ENCODE measurements around the gene ST7L. TPM values are rescaled to one million over a fixed set of nuclear protein-coding genes. Genes with fewer than 3 reads are reported as not detected.

The ST7L gene
- total RNA-seq, 4 donors from 2014 or later, result 13.8 to 25.2 (median 24.4) TPM

DNA sequence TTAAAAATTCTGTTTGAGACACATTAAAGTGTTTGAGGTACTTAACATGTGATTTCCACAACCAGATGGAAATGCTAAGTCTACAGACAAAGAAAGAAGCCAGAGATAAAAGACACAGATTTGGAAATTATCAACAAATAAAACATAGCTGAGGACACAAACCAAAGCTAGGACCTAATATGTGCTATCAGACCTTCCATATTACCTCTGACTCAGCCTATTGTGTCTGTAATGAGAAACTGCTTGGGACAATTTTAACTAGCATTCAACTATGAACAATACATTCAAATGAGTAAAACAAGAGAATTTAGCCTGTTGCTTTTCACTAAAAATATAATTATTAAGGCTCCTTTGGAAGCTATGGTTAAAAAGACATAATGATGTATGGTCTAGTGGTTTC lies 55.6 kb downstream of the ST7L start:
- TF ChIP-seq, protein P1, sequence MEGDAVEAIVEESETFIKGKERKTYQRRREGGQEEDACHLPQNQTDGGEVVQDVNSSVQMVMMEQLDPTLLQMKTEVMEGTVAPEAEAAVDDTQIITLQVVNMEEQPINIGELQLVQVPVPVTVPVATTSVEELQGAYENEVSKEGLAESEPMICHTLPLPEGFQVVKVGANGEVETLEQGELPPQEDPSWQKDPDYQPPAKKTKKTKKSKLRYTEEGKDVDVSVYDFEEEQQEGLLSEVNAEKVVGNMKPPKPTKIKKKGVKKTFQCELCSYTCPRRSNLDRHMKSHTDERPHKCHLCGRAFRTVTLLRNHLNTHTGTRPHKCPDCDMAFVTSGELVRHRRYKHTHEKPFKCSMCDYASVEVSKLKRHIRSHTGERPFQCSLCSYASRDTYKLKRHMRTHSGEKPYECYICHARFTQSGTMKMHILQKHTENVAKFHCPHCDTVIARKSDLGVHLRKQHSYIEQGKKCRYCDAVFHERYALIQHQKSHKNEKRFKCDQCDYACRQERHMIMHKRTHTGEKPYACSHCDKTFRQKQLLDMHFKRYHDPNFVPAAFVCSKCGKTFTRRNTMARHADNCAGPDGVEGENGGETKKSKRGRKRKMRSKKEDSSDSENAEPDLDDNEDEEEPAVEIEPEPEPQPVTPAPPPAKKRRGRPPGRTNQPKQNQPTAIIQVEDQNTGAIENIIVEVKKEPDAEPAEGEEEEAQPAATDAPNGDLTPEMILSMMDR (IDR thresholded peaks at IDR 0.05), result no peak
- intact Hi-C loops (cut with DNase I; ENCODE audit: low total_unique reads), result no loop called here
- no peak overlapping the region for H3K4me3 ChIP-seq (ENCODE audit: low read depth, poor library complexity, severe bottlenecking)
- no peak for DNase-seq (ENCODE audit: low spot score in 2 of 2)

DNA sequence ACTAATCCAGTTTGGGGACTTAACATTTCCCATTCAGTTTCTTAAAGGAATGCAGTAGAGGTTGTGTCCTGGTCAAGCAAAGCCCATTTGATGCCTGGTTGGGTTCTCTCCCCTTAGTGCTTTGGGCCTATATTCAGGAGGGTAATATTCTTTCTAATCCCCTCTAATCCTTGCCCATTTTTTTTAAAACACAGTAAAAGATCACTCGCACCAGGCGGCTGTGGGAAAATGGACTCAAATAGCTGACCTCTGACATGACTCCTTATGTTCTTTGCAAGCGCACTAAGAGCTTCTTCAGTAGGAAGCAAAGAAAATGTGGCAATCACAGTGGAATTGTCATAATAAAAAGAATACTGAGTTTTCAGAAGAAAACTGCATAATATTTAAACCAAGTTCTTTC lies 60.3 kb downstream of the ST7L start:
- no peak for DNase-seq (ENCODE audit: low spot score in 2 of 2)
- TF ChIP-seq, protein P1 (IDR thresholded peaks at IDR 0.05), result no peak
- TF ChIP-seq POLR2A (IDR thresholded peaks at IDR 0.05), result no peak
- WGBS, 2 donors, result 92 to 93% methylated on average over 3 of the region's 3 CpGs
- intact Hi-C loops (cut with DNase I; ENCODE audit: low total_unique reads), result no loop called here
- no peak overlapping the region for H3K4me3 ChIP-seq (ENCODE audit: low read depth, poor library complexity, severe bottlenecking)

DNA sequence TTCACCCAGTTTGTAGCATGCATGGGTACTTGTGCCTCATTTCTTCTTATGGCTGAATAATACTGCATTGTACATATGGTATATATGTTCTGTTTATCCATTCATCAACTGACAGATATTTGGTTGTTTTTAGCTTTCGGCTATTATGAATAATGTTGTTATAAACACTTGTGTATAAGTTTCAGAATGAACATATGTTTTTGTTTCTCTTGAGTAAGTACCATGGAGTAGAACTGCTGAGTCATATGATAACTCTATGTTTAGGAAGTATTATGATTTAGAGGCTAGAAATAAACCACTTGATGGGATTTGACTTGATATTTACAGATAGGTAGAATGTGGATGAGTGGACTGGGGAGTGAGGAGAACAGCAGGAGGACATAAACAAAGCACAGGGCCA lies 61.6 kb downstream of the ST7L start:
- no peak for DNase-seq (ENCODE audit: low spot score in 2 of 2)
- TF ChIP-seq, protein P1 (IDR thresholded peaks at IDR 0.05), result no peak
- no peak for TF ChIP-seq POLR2A (IDR thresholded peaks at IDR 0.05)
- H3K4me3 ChIP-seq (ENCODE audit: low read depth, poor library complexity, severe bottlenecking), result no peak overlapping the region
- intact Hi-C loops (cut with DNase I; ENCODE audit: low total_unique reads), result no loop called here
- WGBS, 2 donors, result 74 to 75% methylated on average over 1 of the region's 1 CpG

DNA sequence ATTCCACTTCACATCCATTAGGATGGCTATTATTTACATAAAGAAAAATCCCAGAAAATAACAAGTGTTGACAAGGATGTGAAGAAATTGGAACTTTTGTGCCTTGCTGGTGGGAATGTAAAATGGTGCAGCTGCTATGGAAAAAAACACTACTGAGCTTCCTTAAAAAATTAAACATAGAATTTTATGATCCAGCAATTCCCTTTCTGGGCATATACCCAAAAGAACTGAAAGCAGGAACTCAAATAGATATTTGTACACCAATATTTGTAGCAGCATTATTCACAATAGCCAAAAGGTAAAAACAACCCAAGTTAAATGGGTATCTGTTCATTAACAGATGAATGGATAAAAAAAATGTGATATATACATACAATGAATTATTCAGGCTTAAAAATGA lies 64.5 kb downstream of the ST7L start:
- no peak for DNase-seq (ENCODE audit: low spot score in 2 of 2)
- TF ChIP-seq, protein P1 (IDR thresholded peaks at IDR 0.05), result no peak
- TF ChIP-seq POLR2A (IDR thresholded peaks at IDR 0.05), result no peak
- no peak overlapping the region for H3K4me3 ChIP-seq (ENCODE audit: low read depth, poor library complexity, severe bottlenecking)
- intact Hi-C loops (cut with DNase I; ENCODE audit: low total_unique reads), result no loop called here

DNA sequence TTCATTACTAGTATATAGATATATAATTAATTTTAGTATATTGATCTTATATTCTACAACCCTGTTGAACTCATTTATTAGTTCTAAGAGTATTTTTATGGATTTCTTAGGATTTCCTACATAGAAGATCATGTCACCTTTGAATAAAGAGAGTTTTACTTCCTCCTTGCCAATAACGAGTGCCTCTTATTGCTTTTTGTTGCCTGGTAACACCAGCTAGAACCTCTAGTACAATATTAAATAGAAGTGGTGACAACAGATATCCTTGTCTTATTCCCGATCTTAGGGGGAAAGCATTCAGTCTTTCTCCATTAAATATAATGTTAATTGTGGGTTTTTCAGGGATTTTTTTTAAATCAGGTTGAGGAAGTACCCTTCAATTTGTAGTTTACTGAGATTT lies 69.4 kb downstream of the ST7L start:
- no peak for DNase-seq (ENCODE audit: low spot score in 2 of 2)
- TF ChIP-seq POLR2A (IDR thresholded peaks at IDR 0.05), result no peak
- TF ChIP-seq, protein P1 (IDR thresholded peaks at IDR 0.05), result no peak
- intact Hi-C loops (cut with DNase I; ENCODE audit: low total_unique reads), result no loop called here
- WGBS, 2 donors, result 87 to 89% methylated on average over 2 of the region's 2 CpGs
- H3K4me3 ChIP-seq (ENCODE audit: low read depth, poor library complexity, severe bottlenecking), result no peak overlapping the region

DNA sequence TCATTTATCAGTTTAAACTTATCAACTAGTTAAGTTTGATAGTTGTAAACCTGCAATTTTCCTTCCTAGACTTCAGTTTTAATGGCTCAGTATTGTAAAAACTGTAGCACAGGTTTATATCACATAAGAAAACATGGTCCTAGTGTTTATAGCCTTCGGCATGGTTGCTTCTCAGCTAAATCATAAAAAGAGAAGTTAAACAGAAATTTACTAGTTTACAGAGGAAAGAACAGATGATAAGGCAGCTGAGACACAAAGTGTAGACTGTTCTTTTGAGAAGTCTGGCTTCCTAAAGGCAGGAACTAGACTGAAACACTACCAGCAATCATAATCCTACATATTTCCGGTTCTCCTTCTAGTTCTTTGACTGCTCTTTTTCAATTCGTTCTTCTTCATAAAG lies 70.4 kb downstream of the ST7L start:
- DNase-seq (ENCODE audit: low spot score in 2 of 2), result no peak
- intact Hi-C loops (cut with DNase I; ENCODE audit: low total_unique reads), result no loop called here
- no peak overlapping the region for H3K4me3 ChIP-seq (ENCODE audit: low read depth, poor library complexity, severe bottlenecking)
- 83 to 90% methylated on average over 3 of the region's 3 CpGs for WGBS, 2 donors
- TF ChIP-seq, protein P1 (IDR thresholded peaks at IDR 0.05), result no peak
- no peak for TF ChIP-seq POLR2A (IDR thresholded peaks at IDR 0.05)

All from lower leg skin (tissue), 4 donors.